GM12891 (cell line): ENCODE results near the gene SPACA6.

Experiments used
- POLR2A ChIP-seq: IDR thresholded peaks from 2 replicates; pipeline ENCODE4 v1.6.1; 2011; ENCODE audit warnings: low read depth, low read length, control low read depth
- POLR2AphosphoS5 ChIP-seq: IDR thresholded peaks from 2 replicates; pipeline ENCODE4 v1.6.1; 2011; ENCODE audit warnings: low read depth, low read length, control low read depth
- POU2F2 ChIP-seq: IDR thresholded peaks from 2 replicates; pipeline ENCODE4 v1.6.1; 2011; ENCODE audit warnings: low read depth, mild to moderate bottlenecking, control low read depth, low read length, moderate library complexity

GRCh38 chr19:51708811-51709210 lies 15.7 kb downstream of the SPACA6 start:
- TF ChIP-seq POLR2AphosphoS5: no peak
- no peak for TF ChIP-seq POLR2A
- TF ChIP-seq POU2F2: no peak
